K562 (cell line): Measurements from ENCODE around the gene SPINK9. TPM values are rescaled to one million over a fixed set of nuclear protein-coding genes. Genes with fewer than 3 reads are reported as not detected.

Experiments used
- ATAC-seq: fragments of 200-7000 bp; cut with Tn5 transposase; 3 replicates; pipeline ENCODE4 v1.9.1; 2020; ENCODE audit warnings: moderate library complexity
- BruUV-seq: library from RNA; stranded (reverse); fragments of 400-500 nt; replicated peaks from 2 replicates; lab custom pipeline; 2021; lab: Mats Ljungman, UMichigan
- CTCF ChIA-PET: fragments of 300-600 bp; formaldehyde crosslinking; extraction: SDS; loops from one replicate; lab custom pipeline; 2021; ENCODE audit warnings: low intra/inter-chr PET ratio; lab: Yijun Ruan, JAX
- POLR2A ChIA-PET: fragments of 300-600, 350-650 bp; sonication (Branson Sonifier 250); formaldehyde crosslinking; extraction: SDS; loops from one replicate; lab custom pipeline; 2021; ENCODE audit warnings: antibody characterized with exemption, inconsistent platforms; lab: Yijun Ruan, JAX
- DNase-seq, 4 experiments: peaks; one replicate each; pipeline versions ENCODE4 v3.0.0 to v3.0.0-alpha.2; 2011 to 2018; ENCODE audit warnings: low spot score in 3 of 4, mixed read lengths in 3 of 4; ENCODE audit errors: extremely low read depth in 1 of 4
- FAIRE-seq: peaks from 2 replicates; lab custom pipeline; 2011; peaks lifted over from hg19 to GRCh38; lab: Jason Lieb, UNC
- H2AFZ ChIP-seq: 2 replicates; pipeline ENCODE4 v1.6.0; 2011; ENCODE audit warnings: low read depth, low read length, control low read depth, inconsistent platforms
- H3K27ac ChIP-seq: fragments of 200-600 bp; 3 replicates; pipeline ENCODE4 v1.8.0; 2011; ENCODE audit warnings: low read depth, mild to moderate bottlenecking, control low read depth, inconsistent platforms, low read length, moderate library complexity, mixed read lengths; ENCODE audit errors: extremely low read depth
- H3K27me3 ChIP-seq, 2 experiments: fragments of 300-600 bp in 1 of 2; 2 replicates in 1 of 2; 3 replicates in 1 of 2; pipeline versions ENCODE4 v1.6.0 to v1.8.0; 2011; ENCODE audit warnings: inconsistent platforms in 2 of 2, low read length in 2 of 2, mild to moderate bottlenecking in 1 of 2, mixed read lengths in 1 of 2, moderate library complexity in 1 of 2; ENCODE audit not compliant: control insufficient read depth in 2 of 2, insufficient read depth in 2 of 2
- H3K36me3 ChIP-seq: fragments of 300-600 bp; 3 replicates; pipeline ENCODE4 v1.8.0; 2011; ENCODE audit warnings: mild to moderate bottlenecking, low read length, inconsistent platforms; ENCODE audit not compliant: control insufficient read depth, insufficient read depth
- H3K4me1 ChIP-seq, 2 experiments: fragments of 200-600 bp in 1 of 2; replicated peaks in 1 of 2; 2 replicates in 1 of 2; 3 replicates in 1 of 2; pipeline versions ENCODE4 v1.5.1 to v1.8.0; 2011; ENCODE audit warnings: inconsistent platforms in 2 of 2, low read length in 2 of 2, mild to moderate bottlenecking in 1 of 2, mixed read lengths in 1 of 2, moderate library complexity in 1 of 2; ENCODE audit not compliant: control insufficient read depth in 2 of 2, insufficient read depth in 2 of 2
- H3K4me2 ChIP-seq: 2 replicates; pipeline ENCODE4 v1.6.1; 2011; ENCODE audit warnings: low read length, control low read depth, inconsistent platforms, mixed read lengths; ENCODE audit not compliant: insufficient read depth
- H3K4me3 ChIP-seq: fragments of 200-600 bp; sonication (generic), shearing (Covaris generic); 2 replicates; pipeline ENCODE4 v1.5.1; 2016; ENCODE audit warnings: control low read depth, inconsistent platforms
- H3K79me2 ChIP-seq: fragments of 200-600 bp; 3 replicates; pipeline ENCODE4 v1.8.0; 2011; ENCODE audit warnings: low read length, inconsistent platforms; ENCODE audit not compliant: control insufficient read depth, insufficient read depth
- H3K9ac ChIP-seq, 2 experiments: 2 replicates each; pipeline versions ENCODE4 v1.6.0 to v1.6.1; 2011; ENCODE audit warnings: low read depth in 2 of 2, low read length in 2 of 2, control low read depth in 1 of 2, inconsistent platforms in 1 of 2, mild to moderate bottlenecking in 1 of 2, mixed read lengths in 1 of 2; ENCODE audit not compliant: insufficient read depth in 1 of 2
- H3K9me1 ChIP-seq: one replicate; pipeline ENCODE4 v1.6.0; 2011; ENCODE audit warnings: inconsistent platforms, mild to moderate bottlenecking, low read length, moderate library complexity; ENCODE audit not compliant: control insufficient read depth, insufficient read depth
- H3K9me3 ChIP-seq: replicated peaks from 2 replicates; pipeline ENCODE4 v1.5.1; 2011; ENCODE audit warnings: low read depth, low read length, inconsistent platforms; ENCODE audit not compliant: control insufficient read depth, insufficient read depth
- H4K20me1 ChIP-seq: replicated peaks from 2 replicates; pipeline ENCODE4 v1.6.1; 2011; ENCODE audit warnings: low read length, inconsistent platforms, mixed read lengths; ENCODE audit not compliant: control insufficient read depth, insufficient read depth
- BACH1 ChIP-seq: fragments of 200-800 bp; sonication (Bioruptor generic); IDR thresholded peaks from 2 replicates; pipeline ENCODE4 v1.6.1; 2016; ENCODE audit warnings: missing genetic modification characterization, missing compliant biosample characterization
- FOXA1 ChIP-seq: fragments of 450-650 bp; IDR thresholded peaks from 2 replicates; pipeline ENCODE4 v1.6.1; 2016; ENCODE audit warnings: mild to moderate bottlenecking, borderline replicate concordance
- KLF13 ChIP-seq: fragments of 450-650 bp; IDR thresholded peaks from 2 replicates; pipeline ENCODE4 v1.6.1; 2016; ENCODE audit warnings: missing genetic modification characterization, low read depth, mild to moderate bottlenecking, missing compliant biosample characterization, moderate library complexity, borderline replicate concordance
- NCOR1 ChIP-seq: fragments of 450-650 bp; IDR thresholded peaks from 2 replicates; pipeline ENCODE4 v1.6.1; 2016; ENCODE audit warnings: mild to moderate bottlenecking, moderate library complexity
- POLR2H ChIP-seq: IDR thresholded peaks from 2 replicates; pipeline ENCODE4 v1.6.1; 2016; ENCODE audit warnings: missing genetic modification characterization, low read depth, mild to moderate bottlenecking, control low read depth, missing compliant biosample characterization, moderate library complexity
- ZNF75A ChIP-seq: fragments of 450-650 bp; formaldehyde crosslinking; IDR thresholded peaks from 2 replicates; pipeline ENCODE4 v1.4.0; 2020; ENCODE audit warnings: mild to moderate bottlenecking
- WGBS: fragments of 100-300 bp; shearing (Covaris generic); methylation state at CpG from one replicate; pipeline ENCODE4 v1.1.6; 2016; ENCODE audit warnings: low coverage, mixed read lengths; ENCODE audit not compliant: insufficient coverage; ENCODE audit errors: missing lambda C conversion rate; 5-methylcytosine and 5-hydroxymethylcytosine counted together
- in situ Hi-C: fragments of 300-500 bp; cut with MboI; formaldehyde crosslinking; loops from 4 replicates; pipeline ENCODE4 v1.15.0; 2018; ENCODE audit warnings: inconsistent platforms, mixed read lengths
- intact Hi-C: fragments of 100-400 bp; cut with micrococcal nuclease; formaldehyde crosslinking; loops from 2 replicates; pipeline ENCODE4 v1.14.2; 2022
- polyA plus RNA-seq, 8 experiments: library from polyadenylated mRNA; depleted of rRNA in 4 of 8; stranded (reverse) in 5 of 8; unstranded in 3 of 8; fragments of >200 nt; fragmentation: Nextera tagmentation in 2 of 8; fragmentation: Illumina TruSeq in 1 of 8; extraction: Ambion mirVana in 2 of 8; extraction: Trizol in 1 of 8; gene quantifications; 2 replicates each; pipeline versions ENCODE4 v1.2.1 to v1.2.3, GENCODE V29; 2011 to 2014; ENCODE audit warnings: inconsistent platforms in 1 of 8, missing spikeins in 1 of 8
- total RNA-seq, 7 experiments: library from RNA; depleted of rRNA in 6 of 7; stranded (reverse); fragments of >200 nt in 6 of 7; fragmentation: Illumina TruSeq in 2 of 7; extraction: Trizol in 2 of 7; gene quantifications; 2 replicates each; pipeline versions ENCODE4 v1.2.1 to v1.2.3, GENCODE V29; 2011 to 2021; ENCODE audit warnings: low replicate concordance in 1 of 7
- TF ChIP-seq, protein P1 (sequence below): sonication (generic); formaldehyde crosslinking; IDR thresholded peaks from 2 replicates; pipeline ENCODE4 v1.9.0; 2022; ENCODE audit warnings: mild to moderate bottlenecking, missing genetic modification reagents
- TF ChIP-seq, protein P2 (sequence below): fragments of 450-650 bp; IDR thresholded peaks from 2 replicates; pipeline ENCODE4 v1.6.1; 2016; ENCODE audit warnings: mild to moderate bottlenecking, moderate library complexity
- TF ChIP-seq, protein P3 (sequence below): IDR thresholded peaks from 2 replicates; pipeline ENCODE4 v1.6.1; 2014; ENCODE audit warnings: antibody characterized with exemption

SPINK9 gene
- total and polyA plus RNA-seq, 9 of the 15 experiments (the other 6 are each of a cell fraction or from before 2014, with no cell fraction given), result not detected

DNA sequence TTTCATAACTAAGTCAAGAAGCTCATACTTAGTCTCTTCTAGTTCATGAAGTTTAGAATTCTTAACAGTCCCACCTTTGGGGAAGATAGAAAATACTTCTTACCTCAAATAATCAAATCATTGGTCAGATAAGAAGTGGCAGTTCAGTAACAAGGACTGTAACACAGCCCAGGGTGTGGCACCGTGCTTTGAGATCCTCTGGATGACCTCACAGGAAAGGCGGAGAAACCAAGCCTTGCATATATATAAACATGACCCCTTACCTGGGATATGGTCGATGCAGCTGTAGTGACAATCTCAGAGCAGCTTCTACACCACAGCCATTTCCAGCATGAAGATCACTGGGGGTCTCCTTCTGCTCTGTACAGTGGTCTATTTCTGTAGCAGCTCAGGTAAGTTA, 23.2 kb upstream of the SPINK9 start, which contains the start of gene SPINK7:
Gene SPINK7, plus strand, starts transcription at position 271 of the 400 bp plus-strand sequence. Its CDS starts 61 bp downstream, at position 332.
- CTCF ChIA-PET, result no interaction called here
- no peaks in the 10 kb centered on the region for H3K4me1 ChIP-seq
- no peak within 1 kb of the TSS for H3K4me2 ChIP-seq
- DNase-seq (no peak), FAIRE-seq (no peak), ATAC-seq (no peak)
- H3K9me1 ChIP-seq, result no peaks in the 10 kb centered on the region
- POLR2A ChIA-PET, result no interaction called here
- intact Hi-C loops (no loop called here), in situ Hi-C loops (no loop called here)
- H3K79me2 ChIP-seq, result no peaks in the 10 kb centered on the region
- 0 out of 2 replicates have a peak, but pooled peaks cover 2% of the 10 kb centered on the region for H3K9me3 ChIP-seq
- H3K9ac ChIP-seq, result no peak within 1 kb of the TSS
- no peaks in the 10 kb centered on the region for H3K27me3 ChIP-seq
- no peak within 1 kb of the TSS for H3K27ac ChIP-seq
- no TSS peak for BruUV-seq
- no peak within 1 kb of the TSS for H3K4me3 ChIP-seq
- no peaks in the 10 kb centered on the region for H4K20me1 ChIP-seq
- no peaks in the 10 kb centered on the region for H3K36me3 ChIP-seq
- TF ChIP-seq, protein P1, sequence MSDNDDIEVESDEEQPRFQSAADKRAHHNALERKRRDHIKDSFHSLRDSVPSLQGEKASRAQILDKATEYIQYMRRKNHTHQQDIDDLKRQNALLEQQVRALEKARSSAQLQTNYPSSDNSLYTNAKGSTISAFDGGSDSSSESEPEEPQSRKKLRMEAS (CRISPR knock-in tag), result no peak
- TF ChIP-seq, protein P2, sequence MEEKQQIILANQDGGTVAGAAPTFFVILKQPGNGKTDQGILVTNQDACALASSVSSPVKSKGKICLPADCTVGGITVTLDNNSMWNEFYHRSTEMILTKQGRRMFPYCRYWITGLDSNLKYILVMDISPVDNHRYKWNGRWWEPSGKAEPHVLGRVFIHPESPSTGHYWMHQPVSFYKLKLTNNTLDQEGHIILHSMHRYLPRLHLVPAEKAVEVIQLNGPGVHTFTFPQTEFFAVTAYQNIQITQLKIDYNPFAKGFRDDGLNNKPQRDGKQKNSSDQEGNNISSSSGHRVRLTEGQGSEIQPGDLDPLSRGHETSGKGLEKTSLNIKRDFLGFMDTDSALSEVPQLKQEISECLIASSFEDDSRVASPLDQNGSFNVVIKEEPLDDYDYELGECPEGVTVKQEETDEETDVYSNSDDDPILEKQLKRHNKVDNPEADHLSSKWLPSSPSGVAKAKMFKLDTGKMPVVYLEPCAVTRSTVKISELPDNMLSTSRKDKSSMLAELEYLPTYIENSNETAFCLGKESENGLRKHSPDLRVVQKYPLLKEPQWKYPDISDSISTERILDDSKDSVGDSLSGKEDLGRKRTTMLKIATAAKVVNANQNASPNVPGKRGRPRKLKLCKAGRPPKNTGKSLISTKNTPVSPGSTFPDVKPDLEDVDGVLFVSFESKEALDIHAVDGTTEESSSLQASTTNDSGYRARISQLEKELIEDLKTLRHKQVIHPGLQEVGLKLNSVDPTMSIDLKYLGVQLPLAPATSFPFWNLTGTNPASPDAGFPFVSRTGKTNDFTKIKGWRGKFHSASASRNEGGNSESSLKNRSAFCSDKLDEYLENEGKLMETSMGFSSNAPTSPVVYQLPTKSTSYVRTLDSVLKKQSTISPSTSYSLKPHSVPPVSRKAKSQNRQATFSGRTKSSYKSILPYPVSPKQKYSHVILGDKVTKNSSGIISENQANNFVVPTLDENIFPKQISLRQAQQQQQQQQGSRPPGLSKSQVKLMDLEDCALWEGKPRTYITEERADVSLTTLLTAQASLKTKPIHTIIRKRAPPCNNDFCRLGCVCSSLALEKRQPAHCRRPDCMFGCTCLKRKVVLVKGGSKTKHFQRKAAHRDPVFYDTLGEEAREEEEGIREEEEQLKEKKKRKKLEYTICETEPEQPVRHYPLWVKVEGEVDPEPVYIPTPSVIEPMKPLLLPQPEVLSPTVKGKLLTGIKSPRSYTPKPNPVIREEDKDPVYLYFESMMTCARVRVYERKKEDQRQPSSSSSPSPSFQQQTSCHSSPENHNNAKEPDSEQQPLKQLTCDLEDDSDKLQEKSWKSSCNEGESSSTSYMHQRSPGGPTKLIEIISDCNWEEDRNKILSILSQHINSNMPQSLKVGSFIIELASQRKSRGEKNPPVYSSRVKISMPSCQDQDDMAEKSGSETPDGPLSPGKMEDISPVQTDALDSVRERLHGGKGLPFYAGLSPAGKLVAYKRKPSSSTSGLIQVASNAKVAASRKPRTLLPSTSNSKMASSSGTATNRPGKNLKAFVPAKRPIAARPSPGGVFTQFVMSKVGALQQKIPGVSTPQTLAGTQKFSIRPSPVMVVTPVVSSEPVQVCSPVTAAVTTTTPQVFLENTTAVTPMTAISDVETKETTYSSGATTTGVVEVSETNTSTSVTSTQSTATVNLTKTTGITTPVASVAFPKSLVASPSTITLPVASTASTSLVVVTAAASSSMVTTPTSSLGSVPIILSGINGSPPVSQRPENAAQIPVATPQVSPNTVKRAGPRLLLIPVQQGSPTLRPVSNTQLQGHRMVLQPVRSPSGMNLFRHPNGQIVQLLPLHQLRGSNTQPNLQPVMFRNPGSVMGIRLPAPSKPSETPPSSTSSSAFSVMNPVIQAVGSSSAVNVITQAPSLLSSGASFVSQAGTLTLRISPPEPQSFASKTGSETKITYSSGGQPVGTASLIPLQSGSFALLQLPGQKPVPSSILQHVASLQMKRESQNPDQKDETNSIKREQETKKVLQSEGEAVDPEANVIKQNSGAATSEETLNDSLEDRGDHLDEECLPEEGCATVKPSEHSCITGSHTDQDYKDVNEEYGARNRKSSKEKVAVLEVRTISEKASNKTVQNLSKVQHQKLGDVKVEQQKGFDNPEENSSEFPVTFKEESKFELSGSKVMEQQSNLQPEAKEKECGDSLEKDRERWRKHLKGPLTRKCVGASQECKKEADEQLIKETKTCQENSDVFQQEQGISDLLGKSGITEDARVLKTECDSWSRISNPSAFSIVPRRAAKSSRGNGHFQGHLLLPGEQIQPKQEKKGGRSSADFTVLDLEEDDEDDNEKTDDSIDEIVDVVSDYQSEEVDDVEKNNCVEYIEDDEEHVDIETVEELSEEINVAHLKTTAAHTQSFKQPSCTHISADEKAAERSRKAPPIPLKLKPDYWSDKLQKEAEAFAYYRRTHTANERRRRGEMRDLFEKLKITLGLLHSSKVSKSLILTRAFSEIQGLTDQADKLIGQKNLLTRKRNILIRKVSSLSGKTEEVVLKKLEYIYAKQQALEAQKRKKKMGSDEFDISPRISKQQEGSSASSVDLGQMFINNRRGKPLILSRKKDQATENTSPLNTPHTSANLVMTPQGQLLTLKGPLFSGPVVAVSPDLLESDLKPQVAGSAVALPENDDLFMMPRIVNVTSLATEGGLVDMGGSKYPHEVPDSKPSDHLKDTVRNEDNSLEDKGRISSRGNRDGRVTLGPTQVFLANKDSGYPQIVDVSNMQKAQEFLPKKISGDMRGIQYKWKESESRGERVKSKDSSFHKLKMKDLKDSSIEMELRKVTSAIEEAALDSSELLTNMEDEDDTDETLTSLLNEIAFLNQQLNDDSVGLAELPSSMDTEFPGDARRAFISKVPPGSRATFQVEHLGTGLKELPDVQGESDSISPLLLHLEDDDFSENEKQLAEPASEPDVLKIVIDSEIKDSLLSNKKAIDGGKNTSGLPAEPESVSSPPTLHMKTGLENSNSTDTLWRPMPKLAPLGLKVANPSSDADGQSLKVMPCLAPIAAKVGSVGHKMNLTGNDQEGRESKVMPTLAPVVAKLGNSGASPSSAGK, result no peak
- no peak for TF ChIP-seq KLF13 (tag)
- no peak for TF ChIP-seq POLR2H
- TF ChIP-seq ZNF75A (CRISPR knock-in tag), result no peak
- TF ChIP-seq FOXA1, result no peak
- TF ChIP-seq, protein P3, sequence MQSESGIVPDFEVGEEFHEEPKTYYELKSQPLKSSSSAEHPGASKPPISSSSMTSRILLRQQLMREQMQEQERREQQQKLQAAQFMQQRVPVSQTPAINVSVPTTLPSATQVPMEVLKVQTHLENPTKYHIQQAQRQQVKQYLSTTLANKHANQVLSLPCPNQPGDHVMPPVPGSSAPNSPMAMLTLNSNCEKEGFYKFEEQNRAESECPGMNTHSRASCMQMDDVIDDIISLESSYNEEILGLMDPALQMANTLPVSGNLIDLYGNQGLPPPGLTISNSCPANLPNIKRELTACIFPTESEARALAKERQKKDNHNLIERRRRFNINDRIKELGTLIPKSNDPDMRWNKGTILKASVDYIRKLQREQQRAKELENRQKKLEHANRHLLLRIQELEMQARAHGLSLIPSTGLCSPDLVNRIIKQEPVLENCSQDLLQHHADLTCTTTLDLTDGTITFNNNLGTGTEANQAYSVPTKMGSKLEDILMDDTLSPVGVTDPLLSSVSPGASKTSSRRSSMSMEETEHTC, result no peak
- TF ChIP-seq NCOR1, result no peak
- no peak for TF ChIP-seq BACH1 (tag)
- no peak within 1 kb of the TSS for H2AFZ ChIP-seq
- 0% methylated on average over 3 of the region's 3 CpGs for WGBS
